Activated T-helper 1 cell treated with anti-CD3 and anti-CD28 coated beads, Interleukin-12 subunit alpha, Interleukin-12 subunit beta, Interleukin-2, Interleukin-4 antibody, amounts not matched to agents 30 ng/mL and 10 ng/mL and 1 ng/mL, durations not matched to agents 14 hours and 24 hours and 36 hours (primary cell): ENCODE data around the gene TPTE. TPM values are rescaled to one million over a fixed set of nuclear protein-coding genes. Genes with fewer than 3 reads are reported as not detected.
"Not testable (repeated sequence)": the region's sequence is repeated elsewhere in the genome, so short reads cannot be mapped to it uniquely, and the experiment has no call there.

Experiments used
- DNase-seq: peaks from one replicate; pipeline ENCODE4 v3.0.0; 2021; ENCODE audit warnings: low spot score
- H3K27ac Mint-ChIP-seq: one replicate; pipeline ENCODE4 v1.8.0; 2021; ENCODE audit warnings: mild to moderate bottlenecking, mixed read lengths
- H3K27me3 Mint-ChIP-seq: one replicate; pipeline ENCODE4 v1.8.0; 2022; ENCODE audit warnings: mild to moderate bottlenecking, moderate library complexity, mixed read lengths; ENCODE audit not compliant: insufficient read depth
- H3K36me3 Mint-ChIP-seq: one replicate; pipeline ENCODE4 v1.8.0; 2021; ENCODE audit warnings: low read depth, mixed read lengths
- H3K4me1 Mint-ChIP-seq: one replicate; pipeline ENCODE4 v1.8.0; 2021; ENCODE audit warnings: low read depth, mixed read lengths
- H3K4me3 Mint-ChIP-seq: one replicate; pipeline ENCODE4 v1.8.0; 2021; ENCODE audit warnings: mild to moderate bottlenecking, moderate library complexity, mixed read lengths
- H3K9me3 Mint-ChIP-seq: one replicate; pipeline ENCODE4 v1.8.0; 2021; ENCODE audit warnings: mixed read lengths
- intact Hi-C: fragments of 100-400 bp; cut with micrococcal nuclease; formaldehyde crosslinking; loops from one replicate; pipeline ENCODE4 v1.15.1; 2024
- total RNA-seq: library from RNA; stranded (reverse); gene quantifications from 2 replicates; pipeline ENCODE4 v1.2.3, GENCODE V29; 2022

Gene TPTE
- not detected in 2 replicates for total RNA-seq

DNA sequence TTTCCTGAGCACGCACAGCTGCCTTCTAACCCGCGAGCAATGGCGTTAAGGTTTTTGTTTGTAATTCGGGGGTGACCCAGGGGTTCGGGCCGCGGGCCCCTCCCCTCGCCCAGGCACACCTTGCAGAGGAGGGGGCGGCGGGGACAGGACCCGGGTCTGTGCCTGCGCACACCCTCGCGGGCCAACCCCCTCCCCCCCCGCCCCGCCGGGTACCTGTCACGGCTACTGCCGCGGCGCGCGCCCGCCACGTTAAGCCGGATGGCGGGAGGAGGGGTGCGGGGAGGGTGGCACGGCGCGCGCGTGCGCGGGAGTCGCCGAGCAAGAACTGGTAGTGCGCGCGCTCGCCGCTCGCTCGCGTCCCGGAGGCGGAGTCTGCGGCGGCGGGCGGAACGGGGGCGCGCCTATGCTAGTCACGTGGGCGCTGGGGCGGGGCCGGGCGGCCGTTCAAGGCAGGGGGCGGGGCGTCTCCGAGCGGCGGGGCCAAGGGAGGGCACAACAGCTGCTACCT, at the start of gene TPTE:
TSS of gene TPTE (plus strand) at position 493 of the 508 bp plus-strand sequence. CDS start 17,141 bp downstream, outside the sequence.
- no peaks in the 10 kb centered on the region for H3K36me3 Mint-ChIP-seq
- intact Hi-C loops: no loop called here
- DNase-seq: no peak
- no peak within 1 kb of the TSS for H3K4me3 Mint-ChIP-seq
- H3K27me3 Mint-ChIP-seq: no peaks in the 10 kb centered on the region
- peaks cover 50% of the 10 kb centered on the region for H3K9me3 Mint-ChIP-seq
- no peak within 1 kb of the TSS for H3K27ac Mint-ChIP-seq
- no peaks in the 10 kb centered on the region for H3K4me1 Mint-ChIP-seq

DNA sequence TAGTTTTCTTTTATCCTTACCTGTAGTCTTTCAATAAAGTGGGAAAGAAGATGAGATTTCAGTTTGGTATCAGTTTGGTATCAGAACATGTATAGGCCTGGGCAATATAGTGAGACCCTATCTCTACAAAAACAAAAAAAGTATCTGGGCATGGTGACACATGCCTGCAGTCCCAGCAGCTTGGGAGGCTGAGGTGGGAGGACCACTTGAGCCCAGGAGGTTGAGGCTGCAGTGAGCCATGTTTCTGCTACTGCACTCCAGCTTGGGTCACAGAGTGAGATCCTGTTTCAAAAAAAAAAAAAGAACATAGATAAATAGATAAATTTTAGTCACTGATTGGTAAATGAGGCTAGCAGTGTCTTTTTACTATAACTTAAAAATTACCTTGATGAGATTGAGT, 49.4 kb upstream of the TPTE start:
- H3K4me1 Mint-ChIP-seq, H3K27me3 Mint-ChIP-seq, H3K9me3 Mint-ChIP-seq, H3K27ac Mint-ChIP-seq, H3K4me3 Mint-ChIP-seq, H3K36me3 Mint-ChIP-seq, DNase-seq, intact Hi-C loops: not testable (repeated sequence)

DNA sequence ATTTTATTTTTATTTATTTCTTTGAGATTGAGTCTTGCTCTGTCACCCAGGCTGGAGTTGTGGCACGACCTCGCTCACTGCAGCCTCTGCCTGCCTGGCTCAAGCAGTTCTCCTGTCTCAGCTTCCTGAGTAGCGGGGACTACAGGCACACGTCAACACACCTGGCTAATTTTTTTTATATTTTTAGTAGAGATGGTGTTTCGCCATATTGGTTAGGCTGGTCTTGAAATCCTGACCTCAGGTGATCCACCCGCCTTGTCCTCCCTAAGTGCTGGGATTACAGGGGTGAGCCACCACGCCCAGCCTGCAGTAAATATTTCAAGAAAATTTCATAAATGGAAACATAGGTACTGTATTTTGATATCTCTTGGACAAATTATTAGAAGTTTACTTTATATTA, 43.6 kb upstream of the TPTE start:
- H3K36me3 Mint-ChIP-seq, DNase-seq, H3K4me1 Mint-ChIP-seq, intact Hi-C loops, H3K27me3 Mint-ChIP-seq, H3K4me3 Mint-ChIP-seq, H3K27ac Mint-ChIP-seq: not testable (repeated sequence)
- peaks cover 36% of the 10 kb centered on the region for H3K9me3 Mint-ChIP-seq

DNA sequence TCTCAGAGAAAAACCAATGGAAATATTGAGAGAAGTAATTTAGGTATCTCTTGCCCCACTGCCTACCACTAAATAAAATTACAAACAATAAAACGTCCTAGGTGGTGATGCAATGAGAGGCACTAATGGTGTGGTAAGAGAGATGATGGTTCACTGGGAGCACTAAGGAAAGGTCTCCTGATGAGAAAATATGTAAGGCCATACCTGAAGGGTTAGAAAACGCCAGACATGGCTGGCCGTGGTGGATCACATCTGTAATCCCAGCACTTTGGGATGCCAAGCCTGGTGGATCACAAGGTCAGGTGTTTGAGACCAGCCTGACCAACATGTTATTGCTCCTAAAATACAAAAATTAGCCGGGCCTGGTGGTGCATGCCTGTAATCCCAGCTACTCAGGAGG, 41.5 kb upstream of the TPTE start:
- H3K9me3 Mint-ChIP-seq: peaks cover 41% of the 10 kb centered on the region
- intact Hi-C loops, H3K27ac Mint-ChIP-seq, H3K4me3 Mint-ChIP-seq, H3K4me1 Mint-ChIP-seq, H3K27me3 Mint-ChIP-seq, DNase-seq, H3K36me3 Mint-ChIP-seq: not testable (repeated sequence)

DNA sequence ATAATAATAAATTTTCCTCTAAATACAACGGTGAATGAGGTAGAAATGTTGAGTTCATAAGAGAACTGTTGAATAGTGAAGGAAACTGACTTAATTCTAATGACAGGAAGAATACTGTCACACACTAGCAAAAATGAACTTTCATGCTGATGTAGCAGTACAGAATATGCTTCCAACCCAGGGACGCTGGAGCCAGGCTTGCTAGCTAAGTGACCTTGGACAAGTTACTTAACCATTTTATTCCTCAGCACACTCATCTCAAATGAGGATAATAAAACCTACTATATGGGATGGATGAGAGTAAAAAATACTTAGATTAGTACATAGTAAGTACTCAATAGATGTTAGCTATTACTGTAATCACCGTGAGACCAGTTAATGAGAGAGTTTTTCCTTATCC, 36.5 kb upstream of the TPTE start:
- not testable (repeated sequence) for H3K4me3 Mint-ChIP-seq, H3K4me1 Mint-ChIP-seq

DNA sequence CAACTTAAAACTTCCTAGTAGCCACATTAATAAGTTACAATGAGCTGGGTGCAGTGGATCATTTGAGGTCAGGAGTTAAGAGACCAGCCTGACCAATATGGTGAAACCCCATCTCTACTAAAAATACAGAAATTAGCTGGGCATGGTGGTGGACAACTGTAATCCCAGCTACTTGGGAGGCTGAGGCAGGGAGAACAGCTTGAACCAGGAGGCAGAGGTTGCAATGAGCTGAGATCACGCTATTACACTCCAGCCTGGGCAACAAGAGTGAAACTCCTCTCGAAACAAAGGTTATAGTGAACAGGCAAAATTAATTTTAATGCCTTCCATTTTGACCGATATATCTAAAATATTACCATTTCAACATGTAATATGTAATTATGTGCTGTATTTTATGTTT, 30.9 kb upstream of the TPTE start:
- DNase-seq, intact Hi-C loops, H3K36me3 Mint-ChIP-seq, H3K4me1 Mint-ChIP-seq, H3K4me3 Mint-ChIP-seq, H3K27ac Mint-ChIP-seq, H3K27me3 Mint-ChIP-seq: not testable (repeated sequence)
- peaks cover 12% of the 10 kb centered on the region for H3K9me3 Mint-ChIP-seq

More for the DNA sequence above, 36.5 kb upstream of the TPTE start:
- H3K9me3 Mint-ChIP-seq: peaks cover 39% of the 10 kb centered on the region
- DNase-seq, H3K36me3 Mint-ChIP-seq, intact Hi-C loops, H3K27me3 Mint-ChIP-seq, H3K27ac Mint-ChIP-seq: not testable (repeated sequence)

DNA sequence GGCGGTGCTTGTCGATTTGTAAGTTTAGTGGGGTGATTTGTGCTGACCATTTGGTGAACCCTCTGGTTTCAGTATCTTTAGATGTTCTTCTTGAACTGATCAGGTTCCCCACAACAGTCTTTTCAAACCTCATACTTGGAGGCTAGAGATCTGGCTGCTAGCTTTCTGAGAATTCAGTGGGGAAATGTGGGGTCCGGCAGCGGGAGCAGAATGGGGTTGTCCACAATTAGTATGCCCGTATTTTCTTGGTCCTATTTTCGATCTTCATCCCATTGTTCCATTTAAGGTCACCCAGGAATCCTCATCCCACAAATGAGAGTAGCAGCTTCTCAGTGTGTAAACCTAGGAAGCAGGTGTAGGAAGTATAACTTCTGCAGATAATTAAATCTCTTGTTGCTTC, 10.3 kb upstream of the TPTE start:
- Mint-ChIP-seq H3K27me3 (no peaks in the 10 kb centered on the region), H3K36me3 (no peaks in the 10 kb centered on the region), H3K4me1 (no peaks in the 10 kb centered on the region), H3K27ac (no peak overlapping the region), H3K9me3 (peaks cover 37% of the 10 kb centered on the region), H3K4me3 (no peak overlapping the region)
- intact Hi-C loops: no loop called here
- DNase-seq: no peak

DNA sequence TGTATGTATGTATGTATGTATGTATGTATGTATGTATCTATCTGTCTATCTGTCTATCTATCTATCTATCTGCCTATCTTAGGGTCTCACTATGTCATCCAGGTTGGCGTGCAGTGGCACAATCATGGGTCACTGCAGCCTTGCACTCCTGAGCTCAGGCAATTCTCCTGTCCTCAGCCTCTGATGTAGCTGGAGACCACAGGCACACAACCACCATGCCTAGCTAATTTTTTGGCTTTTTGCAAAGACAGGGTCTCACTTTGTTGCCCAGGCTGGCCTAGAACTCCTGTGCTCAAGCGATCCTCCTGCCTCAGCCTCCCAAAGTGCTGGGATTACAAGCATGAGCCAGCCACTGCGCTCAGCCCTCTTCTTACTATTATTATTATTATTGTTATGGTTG, 4.5 kb upstream of the TPTE start:
- H3K4me3 Mint-ChIP-seq, DNase-seq, H3K36me3 Mint-ChIP-seq, H3K27ac Mint-ChIP-seq, H3K27me3 Mint-ChIP-seq, H3K4me1 Mint-ChIP-seq, intact Hi-C loops: not testable (repeated sequence)
- peaks cover 55% of the 10 kb centered on the region for H3K9me3 Mint-ChIP-seq

DNA sequence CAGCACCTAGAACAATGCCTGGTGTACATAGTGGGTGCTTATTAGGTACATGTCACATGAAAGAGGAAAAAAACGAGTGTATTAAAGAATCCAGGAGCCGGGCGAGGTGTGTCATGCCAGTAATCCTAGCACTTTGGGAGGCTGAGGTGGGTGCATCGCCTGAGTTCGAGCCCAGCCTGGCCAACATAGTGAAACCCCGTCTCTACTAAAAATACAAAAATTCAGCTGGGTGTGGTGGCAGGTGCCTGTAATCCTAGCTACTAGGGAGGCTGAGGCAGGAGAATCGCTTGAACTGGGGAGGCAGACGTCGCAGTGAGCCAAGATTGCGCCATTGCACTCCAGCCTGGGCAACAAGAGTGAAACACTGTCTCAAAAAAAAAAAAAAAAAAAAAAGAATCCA, 3.5 kb upstream of the TPTE start:
- H3K4me1 Mint-ChIP-seq, H3K36me3 Mint-ChIP-seq, H3K4me3 Mint-ChIP-seq, H3K27me3 Mint-ChIP-seq, H3K27ac Mint-ChIP-seq, intact Hi-C loops, DNase-seq: not testable (repeated sequence)
- H3K9me3 Mint-ChIP-seq: peaks cover 59% of the 10 kb centered on the region

DNA sequence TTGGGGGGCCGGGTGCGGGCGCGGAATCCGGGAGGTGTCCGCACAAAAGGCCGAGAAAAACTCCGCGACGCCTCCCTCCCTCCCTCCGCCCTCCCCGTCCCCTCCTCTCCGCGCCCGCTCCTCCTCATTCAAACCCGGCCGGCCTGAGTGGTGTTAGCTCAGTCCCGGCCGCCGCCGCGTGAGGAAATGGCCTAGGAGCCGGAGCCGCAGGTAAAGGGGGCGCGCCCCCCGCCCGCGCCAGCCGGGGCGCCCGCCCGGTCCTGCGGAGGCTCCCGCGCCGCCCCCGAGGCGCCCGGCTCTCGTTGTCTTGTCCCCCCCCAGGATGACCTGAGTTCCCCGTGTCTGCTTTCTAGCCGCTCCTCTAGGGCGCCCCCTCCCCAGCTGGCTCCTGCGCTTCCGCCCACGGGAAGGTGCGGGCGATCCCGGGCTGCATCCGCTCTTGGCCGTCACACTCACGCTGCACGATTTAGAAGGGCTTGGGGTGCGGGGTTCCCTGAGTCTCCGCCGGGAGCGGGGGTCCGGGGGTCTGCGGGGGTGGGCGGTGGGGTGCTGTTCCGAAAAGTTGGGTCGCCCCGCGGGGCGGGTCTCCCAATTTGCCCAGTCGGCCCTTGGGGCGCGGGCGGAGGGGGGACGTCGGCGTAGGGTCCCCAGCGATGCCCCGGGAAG, 585 bp downstream of the TPTE start:
- H3K4me3 Mint-ChIP-seq, H3K27me3 Mint-ChIP-seq, intact Hi-C loops, H3K4me1 Mint-ChIP-seq, H3K27ac Mint-ChIP-seq, H3K36me3 Mint-ChIP-seq, DNase-seq: not testable (repeated sequence)
- H3K9me3 Mint-ChIP-seq: peaks cover 43% of the 10 kb centered on the region

DNA sequence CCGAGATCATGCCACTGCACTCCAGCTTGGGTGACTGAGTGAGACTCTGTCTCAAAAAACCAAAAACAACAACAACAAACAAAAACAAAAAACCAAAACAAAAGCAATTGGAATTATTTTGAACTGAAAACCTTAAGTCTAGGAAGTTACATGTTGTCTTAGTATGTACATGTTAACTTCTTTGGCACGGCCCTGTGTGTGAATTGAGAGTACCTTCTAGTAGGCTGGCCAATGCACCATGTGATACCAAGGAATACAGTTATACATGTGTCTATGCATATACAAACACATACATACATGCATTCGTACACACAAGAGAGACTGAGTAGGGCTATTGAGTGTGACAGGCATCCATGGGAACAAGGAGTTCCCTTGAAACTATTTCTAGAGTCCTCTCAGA, 18.6 kb downstream of the TPTE start:
- intact Hi-C loops: no loop called here
- Mint-ChIP-seq H3K9me3 (peaks cover 13% of the 10 kb centered on the region), H3K36me3 (no peaks in the 10 kb centered on the region), H3K27ac (no peak overlapping the region), H3K4me1 (no peaks in the 10 kb centered on the region), H3K4me3 (no peak overlapping the region), H3K27me3 (no peaks in the 10 kb centered on the region)
- DNase-seq: no peak

DNA sequence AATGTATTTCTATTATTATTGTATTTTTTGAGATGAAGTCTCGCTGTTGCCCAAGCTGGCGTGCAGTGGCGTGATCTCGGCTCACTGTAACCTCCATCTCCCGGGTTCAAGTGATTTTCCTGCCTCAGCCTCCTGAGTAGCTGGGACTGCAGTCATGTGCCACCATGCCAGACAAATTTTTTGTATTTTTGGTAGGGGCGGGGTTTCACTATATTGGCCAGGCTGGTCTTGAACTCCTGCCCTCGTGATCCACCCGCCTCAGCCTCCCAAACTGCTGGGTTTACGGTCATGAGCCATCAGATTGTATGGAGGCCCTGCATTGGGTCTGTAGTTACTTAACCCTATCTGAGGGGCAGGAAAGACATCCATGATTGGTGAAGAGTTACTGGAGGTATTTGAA, 23.0 kb downstream of the TPTE start:
- H3K27me3 Mint-ChIP-seq, H3K4me1 Mint-ChIP-seq, H3K36me3 Mint-ChIP-seq, DNase-seq, H3K4me3 Mint-ChIP-seq, H3K27ac Mint-ChIP-seq, intact Hi-C loops: not testable (repeated sequence)
- H3K9me3 Mint-ChIP-seq: peaks cover 29% of the 10 kb centered on the region

DNA sequence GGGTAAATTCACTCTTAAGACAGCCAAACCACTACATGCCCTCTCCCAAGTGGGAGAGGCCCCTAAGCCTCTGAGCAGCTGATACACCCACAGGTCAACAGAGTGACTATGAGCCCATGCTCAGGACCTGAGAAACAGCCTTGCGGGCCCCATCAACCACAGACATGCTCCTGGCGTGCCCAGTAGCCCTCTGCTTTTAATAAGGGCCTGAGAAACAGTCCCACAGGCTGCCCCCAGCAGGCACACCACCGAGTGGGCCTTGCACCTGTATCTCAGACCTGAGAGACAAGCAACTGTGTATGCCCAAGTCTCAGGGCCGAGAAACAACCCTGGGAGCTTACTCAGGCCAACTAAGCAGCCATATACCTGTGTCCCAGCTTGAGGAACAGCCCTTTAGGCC, 26.5 kb downstream of the TPTE start:
- H3K27me3 Mint-ChIP-seq, H3K4me1 Mint-ChIP-seq, H3K36me3 Mint-ChIP-seq, H3K27ac Mint-ChIP-seq, intact Hi-C loops, DNase-seq, H3K4me3 Mint-ChIP-seq: not testable (repeated sequence)
- peaks cover 53% of the 10 kb centered on the region for H3K9me3 Mint-ChIP-seq
